Activated T-cell treated with anti-CD3 and anti-CD28 coated beads for 4 hours (primary cell): Measurements from ENCODE around the gene LAMA2.

ENCODE experiments used
- DNase-seq: peaks from one replicate; pipeline ENCODE4 v3.0.0-alpha.2; 2020

The LAMA2 gene

DNA sequence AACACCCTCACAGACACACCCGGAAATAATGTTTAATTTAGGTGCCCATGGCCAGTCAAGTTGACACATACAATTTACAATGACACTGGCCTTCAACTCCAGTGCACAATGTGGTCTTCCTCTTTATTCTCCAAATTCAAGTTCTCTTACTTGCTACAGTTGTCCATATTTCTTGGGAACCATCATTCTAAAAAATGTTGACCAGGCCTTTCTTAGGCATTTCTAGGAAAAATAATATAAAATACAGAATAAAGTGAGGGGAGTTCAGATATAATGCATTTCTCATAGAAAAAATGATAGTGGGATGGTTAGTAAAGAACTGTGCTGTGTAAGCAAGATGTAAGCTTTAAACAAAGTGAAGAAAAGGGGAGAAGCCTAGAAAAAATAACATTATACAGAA, 528.2 kb downstream of the LAMA2 start:
- no peak for DNase-seq

DNA sequence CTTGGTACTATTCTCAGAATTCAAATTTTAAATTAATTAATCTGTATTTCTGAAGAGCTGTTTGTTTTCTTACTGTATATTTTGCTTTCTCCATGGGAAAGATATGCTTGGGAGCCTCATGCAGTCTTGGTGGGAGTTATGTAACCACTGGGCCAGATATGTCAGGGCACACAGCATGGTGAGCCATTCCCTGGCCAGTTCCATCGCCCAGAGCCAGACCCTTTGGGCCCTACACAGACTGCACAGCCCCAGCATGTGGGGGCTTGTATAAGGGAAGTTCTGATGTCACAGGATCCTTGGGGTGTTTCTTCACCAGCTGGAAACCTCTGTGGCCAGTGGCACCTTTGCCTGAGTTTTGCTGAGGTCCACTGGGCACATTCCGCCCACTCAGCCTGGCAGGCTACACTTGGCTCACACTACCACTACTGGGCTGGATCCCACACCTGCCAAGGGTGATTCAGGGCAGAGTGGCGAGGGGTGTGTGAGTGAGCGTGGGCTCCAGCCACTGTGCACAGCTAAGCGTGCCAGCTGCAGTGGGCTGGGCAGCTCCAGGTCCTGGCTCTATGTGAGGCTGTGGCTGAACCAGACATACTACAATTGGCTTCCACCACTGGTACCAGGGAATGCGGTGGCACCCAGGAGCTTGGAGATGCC, 533.5 kb downstream of the LAMA2 start:
- no peak for DNase-seq

DNA sequence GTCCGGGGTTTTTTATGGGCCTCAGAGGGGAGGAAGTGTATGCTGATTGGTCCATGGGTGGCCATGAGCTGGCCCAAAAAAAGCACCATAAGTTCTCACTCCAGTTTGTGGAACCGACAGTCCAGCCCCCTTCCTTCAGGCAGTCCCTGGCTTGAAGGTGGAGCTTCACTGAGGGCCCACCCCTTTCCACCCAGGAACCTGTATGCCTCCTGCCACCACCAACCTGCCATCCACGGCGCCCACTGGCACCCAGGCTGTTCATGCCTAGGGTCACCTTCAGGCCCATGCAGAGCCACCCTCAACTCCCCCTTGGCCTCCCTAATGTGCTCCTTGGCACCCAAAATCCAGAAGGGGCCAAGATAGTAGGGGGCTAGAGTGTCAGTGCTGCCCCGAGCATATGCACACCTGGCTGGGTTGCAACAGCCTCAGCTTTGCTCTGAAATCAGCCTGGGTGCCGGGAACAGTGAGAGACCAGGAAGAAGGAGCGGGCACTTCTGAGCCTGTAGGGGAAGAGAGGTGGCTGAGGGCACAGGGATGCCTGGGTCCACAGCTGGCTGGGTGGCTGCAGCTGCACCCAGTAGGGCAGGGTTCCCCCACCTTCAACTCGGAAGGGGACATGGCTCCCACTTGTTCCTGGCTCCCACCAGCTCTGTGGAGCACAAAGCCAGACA, 534.6 kb downstream of the LAMA2 start:
- no peak for DNase-seq

GRCh38 chr6:129419324-129419723, 536.4 kb downstream of the LAMA2 start:
- no peak for DNase-seq

GRCh38 chr6:129426343-129426742, 543.4 kb downstream of the LAMA2 start:
- no peak for DNase-seq

- DNase-seq: no peak
Measured at GRCh38 chr6:129429956-129430355, 547.0 kb downstream of the LAMA2 start.

- DNase-seq: no peak
Measured at GRCh38 chr6:129432738-129433137, 549.8 kb downstream of the LAMA2 start.

- no peak for DNase-seq
Measured at GRCh38 chr6:129434091-129434490, 551.2 kb downstream of the LAMA2 start.

GRCh38 chr6:129440691-129441090, 557.8 kb downstream of the LAMA2 start:
- DNase-seq: no peak

DNA sequence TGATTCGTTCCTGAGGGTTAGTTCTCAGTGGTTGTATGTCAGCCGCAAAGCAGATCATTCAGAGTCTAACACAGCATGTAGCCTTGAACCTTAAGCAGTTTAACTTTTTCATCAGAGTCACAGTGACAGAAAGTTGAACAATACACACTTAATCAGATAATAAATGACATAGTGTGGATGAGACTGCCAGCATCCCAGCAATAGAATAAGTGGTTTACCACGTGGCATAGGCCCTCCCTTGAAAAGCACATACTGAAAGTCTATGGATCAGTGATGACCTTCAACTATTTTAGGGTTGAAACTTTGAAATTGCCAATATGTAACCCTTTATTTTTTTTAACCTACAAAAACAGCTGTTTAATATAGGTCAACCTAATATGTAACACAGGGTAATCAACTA, 561.7 kb downstream of the LAMA2 start:
- DNase-seq: no peak

DNA sequence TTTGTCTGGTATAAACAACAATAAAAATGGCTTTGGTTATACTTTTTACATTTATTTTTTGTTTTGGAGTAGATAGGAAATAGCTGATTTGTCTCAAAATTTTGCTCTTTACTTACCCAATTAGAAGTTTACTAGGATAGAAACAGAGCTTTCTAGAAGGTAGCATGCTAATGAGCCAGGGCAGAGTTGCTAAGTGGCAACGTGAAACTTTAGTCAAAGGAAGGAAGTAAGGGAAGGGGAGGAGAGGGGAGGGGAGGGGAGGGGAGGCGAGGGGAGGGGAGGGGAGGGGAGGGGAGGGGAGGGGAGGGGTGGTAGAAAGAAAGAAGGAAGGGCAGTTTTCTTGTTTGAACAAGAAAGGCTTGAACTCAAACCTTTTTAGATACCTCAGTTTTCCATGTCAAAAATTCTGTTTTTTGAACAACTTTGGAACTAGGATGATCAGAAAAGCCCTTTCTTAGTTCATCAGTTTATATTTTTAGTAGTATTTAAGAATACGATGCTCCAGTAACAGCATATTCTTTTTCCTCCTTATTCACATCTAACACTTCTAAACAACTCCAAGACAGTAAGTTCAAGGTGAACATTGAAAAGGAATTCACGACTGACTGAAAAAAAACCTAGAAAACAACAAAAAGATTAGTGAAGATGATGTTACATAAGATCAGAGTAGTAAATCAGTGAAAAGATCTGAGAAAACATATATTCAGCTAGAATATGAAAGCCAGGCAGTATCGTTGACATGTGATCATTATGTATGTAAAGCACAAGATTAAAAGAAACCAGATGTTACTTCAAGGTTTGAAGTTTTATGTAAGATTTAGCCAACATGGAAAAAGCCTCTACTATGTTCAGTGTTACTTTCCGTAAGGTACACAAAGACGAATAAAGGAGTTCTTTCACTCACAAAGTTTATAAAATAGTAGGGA, 563.6 kb downstream of the LAMA2 start:
- no peak for DNase-seq

- no peak for DNase-seq
Measured at GRCh38 chr6:129447198-129447565, 564.2 kb downstream of the LAMA2 start.

DNA sequence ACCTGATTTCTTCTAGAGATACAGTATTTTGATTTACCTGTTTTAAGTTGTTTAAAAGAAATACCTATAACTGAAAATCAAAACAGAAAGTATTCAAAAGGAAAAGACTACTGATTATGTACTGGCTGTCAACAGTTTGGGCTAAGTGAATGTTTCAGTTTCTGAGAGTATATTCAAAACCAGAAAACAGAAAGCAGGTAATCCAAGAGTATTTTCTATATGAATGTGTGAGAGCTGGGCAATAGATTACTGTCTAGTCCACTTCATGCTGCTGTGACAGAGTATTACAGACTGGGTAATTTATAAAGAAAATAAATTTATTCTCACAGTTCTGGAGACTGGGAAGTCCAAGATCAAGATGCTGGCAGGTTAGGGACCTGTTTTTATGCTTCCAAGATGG, 566.0 kb downstream of the LAMA2 start:
- DNase-seq: no peak

DNA sequence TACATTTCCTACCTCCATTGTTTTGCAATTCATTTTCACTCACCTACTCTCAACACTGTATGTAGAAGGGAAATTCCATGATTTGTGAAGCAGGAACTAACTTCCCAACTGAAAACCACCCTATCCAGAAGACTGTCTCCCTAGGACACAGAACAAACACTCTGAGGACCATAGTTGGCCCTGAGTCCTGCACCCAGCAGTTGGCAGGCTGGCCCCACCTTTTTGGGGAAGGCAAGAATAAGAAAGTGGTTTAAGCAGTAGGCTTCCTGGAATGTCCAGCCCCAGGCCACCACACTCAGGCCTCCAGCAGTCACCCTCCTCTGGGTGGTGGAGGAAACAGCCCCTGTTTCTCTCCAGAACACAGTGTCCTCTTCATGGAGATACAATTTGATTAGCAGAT, 568.2 kb downstream of the LAMA2 start:
- no peak for DNase-seq

DNA sequence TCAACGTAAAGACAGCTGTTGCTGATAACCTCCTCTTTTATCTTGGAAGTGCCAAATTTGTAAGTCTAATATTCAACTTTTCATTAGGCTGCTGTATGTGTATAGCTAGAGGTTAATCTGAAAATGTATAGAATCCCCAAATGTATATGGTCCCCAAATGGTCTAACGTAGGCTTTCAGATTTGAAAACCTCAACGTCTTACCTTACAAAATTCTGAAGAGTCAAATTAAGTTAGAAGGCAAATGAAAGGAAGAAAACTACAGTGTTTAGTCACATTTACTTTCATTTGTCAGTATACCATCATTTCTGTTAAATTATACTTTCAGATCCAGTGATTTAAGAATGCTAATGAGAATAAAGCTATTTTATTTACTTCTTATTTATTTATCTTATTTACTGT, 570.1 kb downstream of the LAMA2 start:
- DNase-seq: no peak

- DNase-seq: no peak
Measured at GRCh38 chr6:129454488-129454887, 571.5 kb downstream of the LAMA2 start.

DNA sequence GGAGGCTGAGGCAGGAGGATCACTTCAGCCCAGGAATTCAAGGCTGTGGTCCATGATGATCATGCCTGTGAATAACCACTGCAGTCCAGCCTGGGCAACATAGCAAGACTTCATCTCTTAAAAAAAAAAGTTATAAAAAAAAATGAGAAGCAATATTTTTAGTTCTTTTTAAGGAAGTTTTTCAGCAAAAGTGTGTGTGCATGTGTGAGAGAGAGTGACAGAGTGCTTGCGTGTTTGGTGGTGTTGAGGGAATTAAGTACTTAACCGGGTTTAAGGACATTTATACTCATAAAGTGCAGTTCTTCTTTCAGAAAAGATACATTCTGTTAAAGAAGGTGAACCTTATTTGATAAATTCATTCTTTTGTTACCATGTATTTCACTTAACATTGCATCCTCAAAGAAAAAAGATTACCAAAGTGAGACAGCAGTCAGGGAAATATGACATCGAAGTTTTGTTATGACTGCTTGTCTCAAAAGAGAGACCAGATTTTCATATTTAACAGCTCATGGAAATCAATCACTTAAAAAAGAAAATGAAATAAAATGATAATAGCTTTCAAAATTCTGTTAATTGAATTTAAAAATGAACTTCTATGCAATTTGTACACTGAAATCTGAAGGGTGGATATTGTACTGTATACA, 572.3 kb downstream of the LAMA2 start:
- no peak for DNase-seq

- DNase-seq: no peak
Measured at GRCh38 chr6:129460221-129460620, 577.3 kb downstream of the LAMA2 start.

- DNase-seq: no peak
Measured at GRCh38 chr6:129469070-129469662, 586.2 kb downstream of the LAMA2 start.

- no peak for DNase-seq
Measured at GRCh38 chr6:129472239-129472638, 589.3 kb downstream of the LAMA2 start.

- DNase-seq: no peak
Measured at GRCh38 chr6:129473546-129473945, 590.6 kb downstream of the LAMA2 start.

- no peak for DNase-seq
Measured at GRCh38 chr6:129475477-129476247, 592.7 kb downstream of the LAMA2 start.
